ENCODE data around the gene AIRE.

AIRE gene

GRCh38 chr21:44297525-44298290, 12.0 kb downstream of the AIRE start:
- CTCF ChIA-PET = interaction anchor here (1.0 to 3.4 kb wide), 19 partner anchors 10 to 496 kb away, joined by 3 to 19 read pairs (median 5); partner anchors contain the start of genes CFAP410 and TRPM2
- POLR2A ChIA-PET = no interaction called here
- TF ChIP-seq CTCF (IDR thresholded peaks at IDR 0.05; ENCODE audit: control extremely low read depth, extremely low read depth, low read depth, missing control alignments) = peak; percentile 84
- DNase-seq (ENCODE audit: extremely low spot score) = peak; percentile 90

- DNase-seq (ENCODE audit: extremely low spot score) = no peak
These were observed 12.6 kb downstream of the AIRE start for GRCh38 chr21:44298301-44298700.

GRCh38 chr21:44299085-44299457, 13.4 kb downstream of the AIRE start:
- no peak for TF ChIP-seq CTCF (IDR thresholded peaks at IDR 0.05; ENCODE audit: control extremely low read depth, extremely low read depth, low read depth, missing control alignments)
- no peak for DNase-seq (ENCODE audit: extremely low spot score)
- ChIA-PET POLR2A (no interaction called here), CTCF (interaction anchor here (0.9 to 2.1 kb wide), 2 partner anchors 10 to 30 kb away, joined by 3 to 19 read pairs; no protein-coding TSS in a partner anchor)

More at GRCh38 chr21:44298301-44298700, 12.6 kb downstream of the AIRE start:
- TF ChIP-seq CTCF (IDR thresholded peaks at IDR 0.05; ENCODE audit: control extremely low read depth, extremely low read depth, low read depth, missing control alignments) = peak; percentile 27
- CTCF ChIA-PET = interaction anchor here (1.1 to 3.4 kb wide), 18 partner anchors 9 to 495 kb away, joined by 3 to 19 read pairs (median 5); partner anchors contain the start of genes CFAP410 and TRPM2
- POLR2A ChIA-PET = no interaction called here

- CTCF ChIA-PET = interaction anchor here (0.9 kb wide), 1 partner anchor 9 kb away, joined by 3 read pairs; no protein-coding TSS in a partner anchor
- peak; percentile 92 for DNase-seq (ENCODE audit: extremely low spot score)
- TF ChIP-seq CTCF (IDR thresholded peaks at IDR 0.05; ENCODE audit: control extremely low read depth, extremely low read depth, low read depth, missing control alignments) = no peak
- POLR2A ChIA-PET = interaction anchor here (1.7 kb wide), 1 partner anchor 39 kb away, joined by 3 read pairs; the partner anchor contains the start of gene CFAP410
These were observed 14.0 kb downstream of the AIRE start, which contains the start of gene PFKL for GRCh38 chr21:44299458-44300261. Gene PFKL (plus strand): TSS chr21:44300053. CDS start chr21:44300106, 53 bp downstream.

GRCh38 chr21:44300262-44300959, 14.7 kb downstream of the AIRE start:
- peak; percentile 84 for DNase-seq (ENCODE audit: extremely low spot score)
- ChIA-PET POLR2A (interaction anchor here (1.7 kb wide), 1 partner anchor 39 kb away, joined by 3 read pairs; the partner anchor contains the start of gene CFAP410), CTCF (interaction anchor here (1.7 to 1.9 kb wide), 2 partner anchors 33 to 490 kb away, joined by 4 read pairs; no protein-coding TSS in a partner anchor)
- no peak for TF ChIP-seq CTCF (IDR thresholded peaks at IDR 0.05; ENCODE audit: control extremely low read depth, extremely low read depth, low read depth, missing control alignments)

All from GM10248 (cell line).